Endodermal cell (in vitro differentiated cells): ENCODE measurements around the gene MREG. TPM values are rescaled to one million over a fixed set of nuclear protein-coding genes. Genes with fewer than 3 reads are reported as not detected.

Source experiments
- DNase-seq: peaks from one replicate; pipeline ENCODE4 v3.0.0-alpha.2; 2017
- H3K27ac ChIP-seq: 2 replicates; pipeline ENCODE4 v1.5.1; 2013; ENCODE audit warnings: mild to moderate bottlenecking, low read depth, low read length, moderate library complexity
- H3K27me3 ChIP-seq: 2 replicates; pipeline ENCODE4 v1.6.1; 2013; ENCODE audit warnings: mild to moderate bottlenecking, low read length, moderate library complexity; ENCODE audit not compliant: insufficient read depth, control insufficient read depth, poor library complexity, severe bottlenecking
- H3K36me3 ChIP-seq: 2 replicates; pipeline ENCODE4 v1.7.0; 2013; ENCODE audit warnings: mild to moderate bottlenecking, low read length, moderate library complexity; ENCODE audit not compliant: control insufficient read depth, insufficient read depth
- H3K4me1 ChIP-seq: one replicate; pipeline ENCODE4 v1.7.0; 2013; ENCODE audit warnings: low read length; ENCODE audit not compliant: control insufficient read depth, insufficient read depth
- H3K4me3 ChIP-seq: 2 replicates; pipeline ENCODE4 v1.5.1; 2013; ENCODE audit warnings: mild to moderate bottlenecking, low read length, moderate library complexity
- H3K9ac ChIP-seq: 2 replicates; pipeline ENCODE4 v1.6.1; 2013; ENCODE audit warnings: mild to moderate bottlenecking, low read length, moderate library complexity; ENCODE audit not compliant: poor library complexity, severe bottlenecking; ENCODE audit errors: extremely low read depth
- H3K9me3 ChIP-seq: 2 replicates; pipeline ENCODE4 v1.6.1; 2013; ENCODE audit warnings: mild to moderate bottlenecking, low read length, moderate library complexity; ENCODE audit not compliant: control insufficient read depth
- H3K27ac Mint-ChIP-seq: 2 replicates; pipeline ENCODE4 v1.8.0; 2020; ENCODE audit warnings: mixed read lengths
- H3K27me3 Mint-ChIP-seq: 2 replicates; pipeline ENCODE4 v1.8.0; 2021; ENCODE audit warnings: mild to moderate bottlenecking, mixed read lengths; ENCODE audit not compliant: insufficient read depth
- H3K36me3 Mint-ChIP-seq: 2 replicates; pipeline ENCODE4 v1.8.0; 2020; ENCODE audit warnings: low read depth, mixed read lengths
- H3K4me1 Mint-ChIP-seq: 2 replicates; pipeline ENCODE4 v1.8.0; 2020; ENCODE audit warnings: mixed read lengths
- H3K4me3 Mint-ChIP-seq: 2 replicates; pipeline ENCODE4 v1.8.0; 2020; ENCODE audit warnings: mild to moderate bottlenecking, moderate library complexity, mixed read lengths
- H3K9me3 Mint-ChIP-seq: 2 replicates; pipeline ENCODE4 v1.8.0; 2020; ENCODE audit warnings: mild to moderate bottlenecking, mixed read lengths
- WGBS, 2 experiments: methylation state at CpG; one replicate each; pipeline versions ENCODE4 v1.1.5 to v1.1.7; 2013; ENCODE audit warnings: missing lambda C conversion rate in 2 of 2, mixed read lengths in 1 of 2; ENCODE audit not compliant: insufficient coverage in 1 of 2, insufficient read length in 1 of 2; 5-methylcytosine and 5-hydroxymethylcytosine counted together
- total RNA-seq, 2 donors: library from RNA; stranded (reverse); fragmentation: NEBNext Ultra II Directional in 1 of 2; extraction: Animal tissue kit (Norgen Biotek cat#: 25700) in 1 of 2; gene quantifications; 2 replicates in 1 of 2; 3 replicates in 1 of 2; pipeline ENCODE4 v1.2.1, GENCODE V29; 2021
- TF ChIP-seq, protein P1 (sequence below): fragments of 200-600 bp; sonication (generic); conservative IDR thresholded peaks from 2 replicates; pipeline ENCODE4 v1.5.0; 2021; ENCODE audit warnings: antibody characterized with exemption, mild to moderate bottlenecking

The MREG gene
- total RNA-seq, 2 donors from 2014 or later, result 13.0 to 17.8 TPM

DNA sequence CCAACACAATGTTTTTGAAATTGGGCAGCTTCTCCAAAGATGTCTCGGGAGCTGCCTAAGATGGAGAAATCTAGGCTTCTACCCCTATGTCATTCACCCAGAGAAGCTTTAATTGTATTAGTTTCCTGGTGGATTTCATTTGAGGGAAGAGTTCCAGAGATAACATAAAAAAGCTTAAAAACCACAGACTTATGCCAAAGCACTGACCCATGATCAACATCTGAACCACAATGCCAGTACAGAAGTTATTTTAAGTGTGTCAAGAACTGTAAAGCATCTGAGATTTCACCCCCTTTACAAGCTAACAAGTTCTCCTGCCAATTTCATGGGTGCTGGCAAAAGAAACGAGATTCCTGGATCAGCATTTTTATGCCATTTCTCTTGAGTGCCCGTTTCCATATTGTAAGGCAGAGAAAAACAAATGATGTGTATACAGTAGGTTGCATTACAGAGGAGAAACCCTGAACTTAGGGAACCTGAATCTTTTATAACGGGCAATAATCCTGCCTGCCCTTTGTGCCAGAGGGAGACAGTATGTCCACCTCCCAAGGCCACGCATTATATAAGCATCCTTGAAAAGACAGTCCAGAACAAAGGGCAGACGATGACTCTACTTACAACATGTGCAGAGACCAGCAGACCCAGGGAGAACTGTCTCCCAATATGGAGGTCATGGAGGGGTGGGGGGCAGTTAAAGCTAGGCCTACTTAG is 44.1 kb downstream of the MREG start:
- Histone ChIP-seq H3K9ac (no peak overlapping the region), H3K9me3 (peaks cover 4% of the 10 kb centered on the region), H3K4me3 (no peak overlapping the region), H3K27ac (no peak overlapping the region), H3K36me3 (no peaks in the 10 kb centered on the region), H3K4me1 (no peaks in the 10 kb centered on the region), H3K27me3 (no peaks in the 10 kb centered on the region)
- no peak overlapping the region for H3K27ac Mint-ChIP-seq
- no peaks in the 10 kb centered on the region for H3K27me3 Mint-ChIP-seq
- peaks cover 24% of the 10 kb centered on the region for H3K4me1 Mint-ChIP-seq
- no peak for DNase-seq
- peaks cover 22% of the 10 kb centered on the region for H3K36me3 Mint-ChIP-seq
- WGBS, 2 experiments, result 96 to 98% methylated on average over 4 to 6 of the region's 6 CpGs
- TF ChIP-seq, protein P1, sequence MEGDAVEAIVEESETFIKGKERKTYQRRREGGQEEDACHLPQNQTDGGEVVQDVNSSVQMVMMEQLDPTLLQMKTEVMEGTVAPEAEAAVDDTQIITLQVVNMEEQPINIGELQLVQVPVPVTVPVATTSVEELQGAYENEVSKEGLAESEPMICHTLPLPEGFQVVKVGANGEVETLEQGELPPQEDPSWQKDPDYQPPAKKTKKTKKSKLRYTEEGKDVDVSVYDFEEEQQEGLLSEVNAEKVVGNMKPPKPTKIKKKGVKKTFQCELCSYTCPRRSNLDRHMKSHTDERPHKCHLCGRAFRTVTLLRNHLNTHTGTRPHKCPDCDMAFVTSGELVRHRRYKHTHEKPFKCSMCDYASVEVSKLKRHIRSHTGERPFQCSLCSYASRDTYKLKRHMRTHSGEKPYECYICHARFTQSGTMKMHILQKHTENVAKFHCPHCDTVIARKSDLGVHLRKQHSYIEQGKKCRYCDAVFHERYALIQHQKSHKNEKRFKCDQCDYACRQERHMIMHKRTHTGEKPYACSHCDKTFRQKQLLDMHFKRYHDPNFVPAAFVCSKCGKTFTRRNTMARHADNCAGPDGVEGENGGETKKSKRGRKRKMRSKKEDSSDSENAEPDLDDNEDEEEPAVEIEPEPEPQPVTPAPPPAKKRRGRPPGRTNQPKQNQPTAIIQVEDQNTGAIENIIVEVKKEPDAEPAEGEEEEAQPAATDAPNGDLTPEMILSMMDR, result no peak
- peaks cover 10% of the 10 kb centered on the region for H3K9me3 Mint-ChIP-seq
- no peak overlapping the region for H3K4me3 Mint-ChIP-seq

DNA sequence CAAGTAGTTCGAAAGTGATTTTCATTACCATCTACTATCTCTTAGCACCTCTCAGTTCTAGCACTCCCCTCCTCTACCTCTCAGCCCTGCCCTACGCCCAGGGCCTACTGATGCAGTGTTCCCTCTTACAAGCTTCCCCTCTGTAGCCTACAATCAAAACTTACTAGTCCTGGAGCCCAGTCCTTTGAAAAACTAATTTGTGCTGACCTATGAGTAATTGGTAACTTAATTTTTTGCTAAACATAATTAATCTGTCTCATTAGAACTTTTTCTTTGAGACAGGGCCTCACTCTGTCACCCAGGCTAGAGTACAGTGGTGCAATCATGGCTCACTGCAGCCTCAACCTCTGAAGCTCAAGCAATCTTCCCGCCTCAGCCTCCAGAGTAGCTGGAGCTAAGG is 44.9 kb downstream of the MREG start:
- no peaks in the 10 kb centered on the region for H3K27me3 Mint-ChIP-seq
- no peak overlapping the region for H3K27ac ChIP-seq
- 91 to 95% methylated on average over 3 of the region's 3 CpGs for WGBS, 2 experiments
- H3K4me3 ChIP-seq, result no peak overlapping the region
- TF ChIP-seq, protein P1, result no peak
- H3K9ac ChIP-seq, result no peak overlapping the region
- no peak for DNase-seq
- peaks cover 22% of the 10 kb centered on the region for H3K36me3 Mint-ChIP-seq
- H3K9me3 Mint-ChIP-seq, result peaks cover 10% of the 10 kb centered on the region
- no peaks in the 10 kb centered on the region for H3K4me1 ChIP-seq
- no peak overlapping the region for H3K4me3 Mint-ChIP-seq
- peaks cover 4% of the 10 kb centered on the region for H3K9me3 ChIP-seq
- H3K27me3 ChIP-seq, result no peaks in the 10 kb centered on the region
- no peaks in the 10 kb centered on the region for H3K36me3 ChIP-seq
- H3K4me1 Mint-ChIP-seq, result peaks cover 19% of the 10 kb centered on the region
- H3K27ac Mint-ChIP-seq, result no peak overlapping the region

DNA sequence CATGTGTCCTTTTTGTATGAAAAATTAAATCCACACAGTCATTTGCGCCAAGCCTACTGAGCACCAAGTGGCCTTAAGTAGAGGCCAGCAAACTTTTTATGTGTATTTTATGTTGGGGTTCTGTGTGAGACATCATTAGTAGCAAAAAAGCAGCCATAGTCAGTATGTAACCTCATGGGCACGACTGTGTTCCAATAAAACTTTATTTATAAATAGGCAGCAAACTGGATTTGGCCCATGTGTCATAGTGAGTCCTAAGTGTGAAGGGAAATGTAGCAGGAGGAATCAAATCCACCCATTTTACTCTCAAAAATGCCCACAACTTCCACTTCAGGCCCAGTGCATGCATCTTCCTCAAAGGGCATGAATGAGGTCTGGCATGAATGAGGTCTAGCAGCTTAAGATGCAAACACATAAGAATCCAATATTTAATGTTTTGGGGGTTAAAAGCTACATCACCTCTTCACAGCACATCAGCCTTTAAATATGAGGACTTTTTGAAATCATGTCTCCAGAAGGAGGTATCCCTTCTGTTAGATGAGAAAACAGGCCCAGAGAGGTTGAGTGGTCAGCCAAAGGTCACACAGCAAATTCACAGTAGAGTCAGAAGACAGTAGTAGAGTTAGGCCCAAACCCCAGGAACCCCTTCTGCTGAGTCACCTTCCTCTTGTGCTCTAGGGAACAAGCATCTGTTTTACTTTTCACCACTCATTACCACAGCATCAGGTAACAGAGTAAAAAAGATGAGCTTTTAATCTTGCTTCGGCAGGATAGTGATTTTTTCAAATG is 45.6 kb downstream of the MREG start:
- Mint-ChIP-seq H3K4me3 (no peak overlapping the region), H3K4me1 (peaks cover 12% of the 10 kb centered on the region), H3K27ac (no peak overlapping the region), H3K36me3 (peaks cover 20% of the 10 kb centered on the region), H3K27me3 (no peaks in the 10 kb centered on the region), H3K9me3 (peaks cover 10% of the 10 kb centered on the region)
- no peak overlapping the region for H3K27ac ChIP-seq
- no peak overlapping the region for H3K4me3 ChIP-seq
- no peak overlapping the region for H3K9ac ChIP-seq
- H3K4me1 ChIP-seq, result no peaks in the 10 kb centered on the region
- 92 to 100% methylated on average over 3 of the region's 3 CpGs for WGBS, 2 experiments
- H3K9me3 ChIP-seq, result peaks cover 4% of the 10 kb centered on the region
- TF ChIP-seq, protein P1, result no peak
- no peaks in the 10 kb centered on the region for H3K27me3 ChIP-seq
- no peak for DNase-seq
- H3K36me3 ChIP-seq, result no peaks in the 10 kb centered on the region
